Measurements from ENCODE around the gene CGAS. TPM values are rescaled to one million over a fixed set of nuclear protein-coding genes. Genes with fewer than 3 reads are reported as not detected.
A peak's percentile ranks its signal among the peaks of the same experiment; 100 is the strongest.

The CGAS gene
- total and polyA plus RNA-seq, 9 of the 15 experiments (the other 6 are each of a cell fraction or from before 2014, with no cell fraction given) = 0.01 to 0.32 (median 0.06) TPM; not detected in 2

DNA sequence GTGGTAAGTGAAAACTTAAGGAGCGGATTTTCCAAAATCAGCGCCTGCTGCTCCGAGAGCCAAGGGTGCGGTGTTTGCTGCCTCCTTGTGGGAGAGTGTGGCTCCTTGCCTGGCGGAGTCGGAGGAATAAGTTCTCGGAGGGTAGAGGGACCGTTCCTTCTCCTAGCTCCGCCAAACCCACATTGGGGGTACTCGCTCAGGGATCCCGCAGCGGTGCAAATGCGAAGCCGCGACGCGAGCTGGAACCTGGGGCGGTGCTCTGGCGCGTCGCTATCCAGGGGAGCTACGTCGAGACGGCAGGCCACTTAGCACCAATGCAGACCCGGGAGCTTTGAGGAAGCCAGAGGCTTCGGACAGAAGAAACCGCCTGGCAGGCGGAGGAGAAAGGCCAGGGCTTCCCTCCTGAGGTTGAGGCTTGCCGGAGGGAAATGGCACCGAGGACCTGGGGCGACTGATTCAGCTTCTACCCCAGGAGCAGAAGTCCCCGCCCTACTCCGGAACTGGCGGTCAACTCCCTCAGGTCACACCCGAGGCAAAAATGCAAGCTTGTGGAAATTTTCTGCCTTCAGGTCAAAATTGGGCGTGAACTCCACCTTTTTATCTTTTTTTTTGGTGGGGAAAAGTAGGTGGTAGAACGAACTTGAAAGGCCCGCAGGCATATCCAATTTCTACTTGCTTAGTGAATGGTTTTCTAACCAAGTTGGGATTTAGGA lies 63.1 kb downstream of the CGAS start (continued):
- TF ChIP-seq, protein P1, sequence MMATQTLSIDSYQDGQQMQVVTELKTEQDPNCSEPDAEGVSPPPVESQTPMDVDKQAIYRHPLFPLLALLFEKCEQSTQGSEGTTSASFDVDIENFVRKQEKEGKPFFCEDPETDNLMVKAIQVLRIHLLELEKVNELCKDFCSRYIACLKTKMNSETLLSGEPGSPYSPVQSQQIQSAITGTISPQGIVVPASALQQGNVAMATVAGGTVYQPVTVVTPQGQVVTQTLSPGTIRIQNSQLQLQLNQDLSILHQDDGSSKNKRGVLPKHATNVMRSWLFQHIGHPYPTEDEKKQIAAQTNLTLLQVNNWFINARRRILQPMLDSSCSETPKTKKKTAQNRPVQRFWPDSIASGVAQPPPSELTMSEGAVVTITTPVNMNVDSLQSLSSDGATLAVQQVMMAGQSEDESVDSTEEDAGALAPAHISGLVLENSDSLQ (IDR thresholded peaks at IDR 0.05) = no peak
- TF ChIP-seq, protein P2, sequence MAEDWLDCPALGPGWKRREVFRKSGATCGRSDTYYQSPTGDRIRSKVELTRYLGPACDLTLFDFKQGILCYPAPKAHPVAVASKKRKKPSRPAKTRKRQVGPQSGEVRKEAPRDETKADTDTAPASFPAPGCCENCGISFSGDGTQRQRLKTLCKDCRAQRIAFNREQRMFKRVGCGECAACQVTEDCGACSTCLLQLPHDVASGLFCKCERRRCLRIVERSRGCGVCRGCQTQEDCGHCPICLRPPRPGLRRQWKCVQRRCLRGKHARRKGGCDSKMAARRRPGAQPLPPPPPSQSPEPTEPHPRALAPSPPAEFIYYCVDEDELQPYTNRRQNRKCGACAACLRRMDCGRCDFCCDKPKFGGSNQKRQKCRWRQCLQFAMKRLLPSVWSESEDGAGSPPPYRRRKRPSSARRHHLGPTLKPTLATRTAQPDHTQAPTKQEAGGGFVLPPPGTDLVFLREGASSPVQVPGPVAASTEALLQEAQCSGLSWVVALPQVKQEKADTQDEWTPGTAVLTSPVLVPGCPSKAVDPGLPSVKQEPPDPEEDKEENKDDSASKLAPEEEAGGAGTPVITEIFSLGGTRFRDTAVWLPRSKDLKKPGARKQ (CRISPR knock-in tag; IDR thresholded peaks at IDR 0.05) = no peak
- TF ChIP-seq ELF4 (CRISPR knock-in tag; IDR thresholded peaks at IDR 0.05) = no peak
- TF ChIP-seq ZNF212 (CRISPR knock-in tag; IDR thresholded peaks at IDR 0.05) = no peak
- no peak for TF ChIP-seq ARNT (IDR thresholded peaks at IDR 0.05)
- TF ChIP-seq PHTF2 (CRISPR knock-in tag; IDR thresholded peaks at IDR 0.05) = no peak
- TF ChIP-seq, protein P3, sequence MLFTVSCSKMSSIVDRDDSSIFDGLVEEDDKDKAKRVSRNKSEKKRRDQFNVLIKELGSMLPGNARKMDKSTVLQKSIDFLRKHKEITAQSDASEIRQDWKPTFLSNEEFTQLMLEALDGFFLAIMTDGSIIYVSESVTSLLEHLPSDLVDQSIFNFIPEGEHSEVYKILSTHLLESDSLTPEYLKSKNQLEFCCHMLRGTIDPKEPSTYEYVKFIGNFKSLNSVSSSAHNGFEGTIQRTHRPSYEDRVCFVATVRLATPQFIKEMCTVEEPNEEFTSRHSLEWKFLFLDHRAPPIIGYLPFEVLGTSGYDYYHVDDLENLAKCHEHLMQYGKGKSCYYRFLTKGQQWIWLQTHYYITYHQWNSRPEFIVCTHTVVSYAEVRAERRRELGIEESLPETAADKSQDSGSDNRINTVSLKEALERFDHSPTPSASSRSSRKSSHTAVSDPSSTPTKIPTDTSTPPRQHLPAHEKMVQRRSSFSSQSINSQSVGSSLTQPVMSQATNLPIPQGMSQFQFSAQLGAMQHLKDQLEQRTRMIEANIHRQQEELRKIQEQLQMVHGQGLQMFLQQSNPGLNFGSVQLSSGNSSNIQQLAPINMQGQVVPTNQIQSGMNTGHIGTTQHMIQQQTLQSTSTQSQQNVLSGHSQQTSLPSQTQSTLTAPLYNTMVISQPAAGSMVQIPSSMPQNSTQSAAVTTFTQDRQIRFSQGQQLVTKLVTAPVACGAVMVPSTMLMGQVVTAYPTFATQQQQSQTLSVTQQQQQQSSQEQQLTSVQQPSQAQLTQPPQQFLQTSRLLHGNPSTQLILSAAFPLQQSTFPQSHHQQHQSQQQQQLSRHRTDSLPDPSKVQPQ (CRISPR knock-in tag; IDR thresholded peaks at IDR 0.05; ENCODE audit: borderline replicate concordance) = no peak
- no peak for TF ChIP-seq HOMEZ (CRISPR knock-in tag; IDR thresholded peaks at IDR 0.05)
- no peak for TF ChIP-seq CBFA2T2 (conservative IDR thresholded peaks at IDR 0.05)
- TF ChIP-seq MBD2 (IDR thresholded peaks at IDR 0.05; ENCODE audit: borderline replicate concordance, low read depth) = peak; percentile 63; the same call in 1 of the 2 replicates
- TF ChIP-seq ZFP91 (CRISPR knock-in tag; IDR thresholded peaks at IDR 0.05) = no peak
- peak; percentile 99 for TF ChIP-seq ZNF316 (IDR thresholded peaks at IDR 0.05)
- TF ChIP-seq ZNF324 (CRISPR knock-in tag; IDR thresholded peaks at IDR 0.05) = no peak
- no peak for TF ChIP-seq ZNF436 (CRISPR knock-in tag; IDR thresholded peaks at IDR 0.05)
- TF ChIP-seq MITF (IDR thresholded peaks at IDR 0.05) = no peak
- TF ChIP-seq POU5F1 (IDR thresholded peaks at IDR 0.05; ENCODE audit: borderline replicate concordance, low read depth, low read length, partially characterized antibody) = no peak
- TF ChIP-seq ZNF311 (CRISPR knock-in tag; IDR thresholded peaks at IDR 0.05) = no peak

Measured in K562 (cell line).